ENCODE measurements around the gene VWF. TPM values are rescaled to one million over a fixed set of nuclear protein-coding genes. Genes with fewer than 3 reads are reported as not detected.

Gene VWF
- total and polyA plus RNA-seq, 2 of the 13 experiments (the other 11 are each of a cell fraction or from before 2014, with no cell fraction given) = 0.20 to 0.25 TPM

GRCh38 chr12:5944688-5945070, 179.8 kb downstream of the VWF start:
- Histone ChIP-seq H3K79me2 (ENCODE audit: insufficient read depth, low read length) (no peaks in the 10 kb centered on the region), H3K27me3 (ENCODE audit: control insufficient read depth in 1 of 2, insufficient read depth in 2 of 2, low read length in 2 of 2) (peaks cover 2 to 39% of the 10 kb centered on the region in 2 experiments; a peak in 4 of 5 replicates), H3K4me1 (ENCODE audit: insufficient read depth, low read length) (no peaks in the 10 kb centered on the region), H4K20me1 (ENCODE audit: insufficient read depth, low read length) (no peaks in the 10 kb centered on the region), H2AFZ (ENCODE audit: low read length) (no peak overlapping the region), H3K27ac (ENCODE audit: extremely low read length, insufficient read depth, low read length) (no peak overlapping the region), H3K36me3 (replicated peaks in 1 of 2; ENCODE audit: control insufficient read depth in 1 of 2, insufficient read depth in 2 of 2, low read length in 2 of 2) (no peaks in the 10 kb centered on the region), H3K9ac (ENCODE audit: insufficient read depth, low read depth, low read length) (no peak overlapping the region), H3K9me3 (ENCODE audit: low read length) (no peaks in the 10 kb centered on the region), H3K4me2 (ENCODE audit: low read depth, low read length) (peak overlapping the region; percentile 45; the same call in 1 of the 2 replicates), H3K4me3 (replicated peaks in 1 of 3; ENCODE audit: insufficient read depth in 1 of 3, low read depth in 2 of 3, low read length in 3 of 3) (peak overlapping the region in 1 of 3 experiments; percentile 38; a peak in 1 of 6 replicates)
- in situ Hi-C loops (cut with HindIII; ENCODE audit: extremely low pct_ligation_motif_present, low pct_unique_long_range_greater_than_20kb) = no loop called here
- POLR2A ChIA-PET = no interaction called here
- TF ChIP-seq EZH2 (conservative IDR thresholded peaks at IDR 0.05; ENCODE audit: low read depth, low read length) (0 out of 2 replicates have a peak, but pooled peaks have one; percentile 5), CREB1 (IDR thresholded peaks at IDR 0.05) (no peak), CREB1 (CRISPR knock-in tag; IDR thresholded peaks at IDR 0.05) (no peak)
- no peak for ATAC-seq
- BruUV-seq (replicated peaks) = no TSS peak
- intact Hi-C loops (cut with micrococcal nuclease; ENCODE audit: unreplicated experiment) = no loop called here
- WGBS (ENCODE audit: low lambda C conversion rate) = 8% methylated on average over 10 of the region's 12 CpGs
- CTCF ChIA-PET (ENCODE audit: low intra/inter-chr PET ratio, low total read pairs) = no interaction called here
- no peak for FAIRE-seq
- no peak for DNase-seq (ENCODE audit: low spot score)

GRCh38 chr12:5944053-5944452, 180.4 kb downstream of the VWF start:
- H3K27me3 ChIP-seq (ENCODE audit: control insufficient read depth in 1 of 2, insufficient read depth in 2 of 2, low read length in 2 of 2) = peaks cover 2 to 39% of the 10 kb centered on the region in 2 experiments; a peak in 4 of 5 replicates
- no peak for FAIRE-seq
- TF ChIP-seq ZHX2 (IDR thresholded peaks at IDR 0.05; ENCODE audit: low read depth) = no peak
- TF ChIP-seq ZHX2 (CRISPR knock-in tag; IDR thresholded peaks at IDR 0.05; ENCODE audit: borderline replicate concordance) = no peak
- no peak for TF ChIP-seq ARID4A (CRISPR knock-in tag; IDR thresholded peaks at IDR 0.05; ENCODE audit: borderline replicate concordance)

More at GRCh38 chr12:5944053-5944452, 180.4 kb downstream of the VWF start:
- intact Hi-C loops (cut with micrococcal nuclease; ENCODE audit: unreplicated experiment) (no loop called here), in situ Hi-C loops (cut with HindIII; ENCODE audit: extremely low pct_ligation_motif_present, low pct_unique_long_range_greater_than_20kb) (no loop called here)
- Histone ChIP-seq H3K9me3 (ENCODE audit: low read length) (no peaks in the 10 kb centered on the region), H3K27ac (ENCODE audit: extremely low read length, insufficient read depth, low read length) (no peak overlapping the region), H4K20me1 (ENCODE audit: insufficient read depth, low read length) (no peaks in the 10 kb centered on the region), H2AFZ (ENCODE audit: low read length) (no peak overlapping the region), H3K36me3 (replicated peaks in 1 of 2; ENCODE audit: control insufficient read depth in 1 of 2, insufficient read depth in 2 of 2, low read length in 2 of 2) (no peaks in the 10 kb centered on the region), H3K79me2 (ENCODE audit: insufficient read depth, low read length) (no peaks in the 10 kb centered on the region), H3K9ac (ENCODE audit: insufficient read depth, low read depth, low read length) (no peak overlapping the region), H3K4me2 (ENCODE audit: low read depth, low read length) (no peak overlapping the region), H3K4me3 (replicated peaks in 1 of 3; ENCODE audit: insufficient read depth in 1 of 3, low read depth in 2 of 3, low read length in 3 of 3) (no peak overlapping the region), H3K4me1 (ENCODE audit: insufficient read depth, low read length) (no peaks in the 10 kb centered on the region)
- DNase-seq (ENCODE audit: low spot score) = no peak
- ChIA-PET CTCF (ENCODE audit: low intra/inter-chr PET ratio, low total read pairs) (no interaction called here), POLR2A (no interaction called here)
- no peak for ATAC-seq
- WGBS (ENCODE audit: low lambda C conversion rate) = 38% methylated on average over 8 of the region's 8 CpGs
- BruUV-seq (replicated peaks) = no TSS peak

All from HepG2 (cell line).